DMS79 (cell line): Measurements from ENCODE around the gene CNOT4.
"Not testable (repeated sequence)": the region's sequence is repeated elsewhere in the genome, so short reads cannot be mapped to it uniquely, and the experiment has no call there.

ENCODE experiments used
- DNase-seq: peaks from one replicate; lab custom pipeline; 2025; lab: John Stamatoyannopoulos, UW

The CNOT4 gene

DNA sequence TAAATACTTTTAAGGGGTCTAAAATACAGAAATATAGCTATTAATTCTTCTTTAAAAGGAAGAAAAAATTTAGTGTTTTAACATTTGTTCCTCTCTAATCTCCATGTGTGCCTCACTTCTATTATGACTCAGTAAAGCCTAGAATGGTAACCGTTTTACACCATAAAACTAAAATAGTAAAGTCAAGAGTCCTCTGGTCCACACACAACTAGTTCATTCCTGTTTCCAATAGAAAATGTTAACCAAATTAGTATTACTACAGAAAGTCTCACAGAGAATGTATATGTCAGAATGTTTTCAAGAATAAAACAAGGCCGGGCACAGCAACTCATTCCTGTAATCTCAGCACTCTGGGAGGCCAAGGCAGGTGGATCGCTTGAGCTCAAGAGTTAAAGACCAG, 55.8 kb downstream of the CNOT4 start:
- no peak for DNase-seq

DNA sequence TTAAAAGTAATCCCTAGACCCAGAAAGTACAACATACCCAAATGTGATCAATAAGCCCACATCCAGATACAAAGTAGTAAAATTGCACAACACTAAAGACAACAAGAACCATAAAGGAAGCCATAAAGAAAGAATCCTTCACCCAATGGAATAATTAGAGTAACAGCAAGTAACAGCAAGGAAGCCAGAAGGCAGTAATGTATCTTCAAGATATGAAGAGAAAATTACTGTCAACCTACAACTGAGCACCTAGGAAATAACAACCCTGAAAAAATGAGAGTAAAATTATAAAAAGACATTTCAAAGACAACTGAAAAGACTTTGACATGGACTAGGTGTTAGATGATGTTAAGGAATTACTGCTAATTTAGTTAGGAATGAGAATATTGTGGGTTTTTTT, 60.5 kb downstream of the CNOT4 start:
- DNase-seq: no peak

DNA sequence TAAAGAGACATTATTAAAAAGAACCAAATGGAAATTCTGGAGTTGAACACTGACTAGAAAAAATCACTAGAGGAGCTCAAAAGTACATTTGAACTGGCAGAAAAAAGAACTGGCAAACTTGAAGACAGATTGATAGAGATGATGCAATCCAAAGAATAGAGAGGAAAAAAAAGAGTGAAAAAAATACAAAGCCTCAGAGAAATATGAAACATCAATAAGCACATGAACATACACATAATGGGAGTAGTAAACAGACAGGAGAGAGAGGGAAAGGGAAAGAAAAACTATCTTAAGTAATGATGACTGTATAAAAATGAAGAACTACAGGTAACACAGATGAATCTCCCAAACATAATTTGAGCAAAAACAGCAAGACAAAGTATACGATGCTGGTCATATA, 61.1 kb downstream of the CNOT4 start:
- DNase-seq: no peak

DNA sequence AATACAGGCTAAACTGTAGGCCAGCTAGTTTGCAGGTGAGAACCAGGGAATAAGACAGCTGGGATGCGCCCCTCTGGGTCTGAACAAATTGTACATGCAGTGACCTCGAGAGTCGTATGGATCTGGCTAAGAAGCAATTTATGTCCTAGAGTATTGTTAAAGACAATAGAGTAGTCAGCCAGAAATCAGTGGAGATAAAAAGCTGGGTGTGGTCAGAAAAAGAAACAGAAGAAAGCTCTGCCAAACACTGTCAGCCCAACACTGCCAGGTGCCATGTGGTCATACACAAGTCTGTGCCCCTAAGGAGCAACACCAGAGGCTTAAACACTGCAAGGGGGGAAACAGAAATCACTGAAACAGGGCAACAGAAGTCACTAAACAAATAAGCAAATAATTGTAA, 62.2 kb downstream of the CNOT4 start:
- peak; percentile 37 for DNase-seq

DNA sequence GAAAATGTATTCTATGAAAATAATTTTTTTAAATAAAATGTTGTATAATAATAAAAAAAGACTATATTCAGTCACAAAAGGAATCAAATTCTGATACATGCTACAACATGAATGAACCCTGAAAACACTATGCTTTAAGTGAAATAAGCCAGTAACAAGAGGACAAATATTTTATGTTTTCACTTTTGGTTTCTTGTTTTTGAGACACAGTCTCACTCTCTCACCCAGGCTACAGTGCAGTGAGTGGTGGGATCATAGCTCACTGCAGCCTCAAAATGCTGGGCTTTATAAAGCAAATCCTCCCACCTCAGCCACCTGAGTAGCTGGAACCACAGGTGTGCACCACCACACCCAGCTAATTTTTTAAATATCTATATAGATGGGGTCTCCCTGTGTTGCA, 64.2 kb downstream of the CNOT4 start:
- no peak for DNase-seq

DNA sequence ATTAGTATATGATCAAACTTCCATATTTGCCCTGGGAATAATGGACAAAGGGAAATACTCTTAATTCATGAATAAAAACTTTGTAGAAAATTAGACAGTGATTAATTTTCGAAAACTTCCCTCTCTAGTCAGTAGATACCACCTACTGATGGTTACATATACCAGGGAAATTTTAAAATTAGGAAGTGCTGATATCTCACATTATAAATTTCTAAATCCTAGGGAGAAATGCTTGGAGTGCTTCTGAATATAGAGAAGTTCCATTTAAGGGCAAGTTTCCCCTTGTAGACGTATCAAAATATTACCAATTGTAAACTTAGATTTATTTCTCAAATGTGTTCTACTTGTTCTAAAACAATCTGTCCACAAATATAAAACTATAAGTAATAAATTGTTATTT, 64.6 kb downstream of the CNOT4 start:
- DNase-seq: not testable (repeated sequence)

DNA sequence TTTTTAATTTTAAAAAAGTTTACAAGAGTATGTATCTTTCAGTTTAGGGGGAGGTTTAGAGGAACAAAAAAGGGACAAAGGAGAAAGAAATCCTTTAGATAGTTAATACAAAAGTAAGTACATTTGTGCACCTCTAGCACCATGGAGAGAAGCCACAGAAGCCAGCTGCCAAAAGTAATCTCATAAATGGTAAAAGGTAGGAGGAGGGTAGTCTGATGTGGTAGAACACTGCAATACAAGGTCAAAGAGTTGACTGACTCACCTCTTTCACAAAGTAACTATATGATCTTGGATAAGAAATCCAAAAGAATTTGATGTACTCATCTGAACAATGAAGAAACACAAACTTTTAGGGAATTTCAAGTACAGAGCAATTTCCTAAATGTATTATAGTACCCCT, 68.1 kb downstream of the CNOT4 start:
- DNase-seq: no peak

DNA sequence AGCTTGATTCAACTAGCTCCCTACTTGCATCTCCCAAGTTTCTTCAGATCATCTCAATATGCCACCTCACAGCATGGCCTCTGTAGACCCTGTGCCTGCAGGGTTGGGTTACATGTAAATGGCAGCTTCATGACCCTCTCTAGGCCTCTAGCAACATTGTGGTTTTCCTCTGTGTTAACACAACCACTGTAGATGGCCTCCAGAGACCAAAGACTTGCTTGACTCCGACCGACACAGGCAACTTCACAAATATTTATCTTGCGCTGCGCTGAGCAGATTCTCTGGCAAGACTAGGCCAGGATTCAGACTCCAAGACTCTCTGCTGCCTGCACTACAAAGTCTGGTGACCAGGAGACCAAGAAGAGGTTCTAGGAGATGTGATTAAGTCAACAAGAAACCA, 75.9 kb downstream of the CNOT4 start:
- no peak for DNase-seq

DNA sequence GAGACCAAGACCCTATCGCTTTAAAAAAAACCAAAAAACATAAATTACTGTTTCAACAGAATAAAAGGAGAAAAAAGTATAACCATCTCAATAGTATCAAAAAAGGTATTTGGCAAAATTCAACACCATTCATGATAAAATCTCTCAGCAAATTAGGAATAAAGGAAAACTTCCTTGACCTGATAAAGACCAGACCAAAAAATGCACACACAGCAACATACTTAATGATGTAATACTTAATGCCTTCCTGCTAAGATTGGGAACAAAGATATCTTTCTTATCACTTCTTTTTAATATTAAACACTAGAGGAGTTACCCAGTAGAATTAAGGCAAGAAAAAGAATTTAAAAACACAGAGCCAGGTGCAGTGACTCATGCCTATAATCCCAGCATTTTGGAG, 79.3 kb downstream of the CNOT4 start:
- DNase-seq: no peak

DNA sequence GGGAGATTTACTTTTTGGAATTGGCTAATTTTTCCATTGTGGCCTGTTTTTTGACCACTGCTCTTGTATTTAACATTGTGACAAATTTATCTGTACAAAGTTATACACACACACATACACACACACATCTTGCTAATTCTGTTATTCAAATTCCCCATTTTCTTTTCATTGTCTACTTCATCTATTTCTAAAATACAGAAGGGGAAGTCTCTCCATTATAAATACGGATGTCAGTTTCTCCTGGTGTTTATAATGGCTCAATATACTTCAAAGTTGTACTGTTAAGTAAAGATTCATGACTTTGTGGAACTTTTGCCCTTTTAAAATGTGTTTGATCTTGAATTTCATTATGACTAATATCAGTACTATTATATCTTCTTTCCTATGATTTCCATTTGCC, 81.0 kb downstream of the CNOT4 start:
- no peak for DNase-seq

DNA sequence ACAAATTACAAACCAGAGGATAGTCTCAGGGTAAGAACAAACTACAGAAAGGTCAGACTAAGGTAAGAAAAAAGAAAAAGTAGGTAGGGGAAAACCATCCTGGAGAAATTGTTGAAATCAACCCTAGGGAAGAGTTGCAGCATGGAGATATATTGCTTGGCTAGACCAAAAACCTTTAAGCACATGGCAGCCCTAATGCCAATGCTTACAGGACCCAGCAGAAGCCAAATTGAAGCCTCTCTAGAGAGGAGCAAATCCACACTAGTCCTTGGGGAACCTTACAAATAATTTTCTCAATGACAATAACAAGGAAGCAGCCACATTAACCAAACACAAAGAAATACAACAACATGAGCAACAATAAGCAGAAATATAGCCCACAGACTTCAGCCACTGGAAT, 81.9 kb downstream of the CNOT4 start:
- DNase-seq: no peak

DNA sequence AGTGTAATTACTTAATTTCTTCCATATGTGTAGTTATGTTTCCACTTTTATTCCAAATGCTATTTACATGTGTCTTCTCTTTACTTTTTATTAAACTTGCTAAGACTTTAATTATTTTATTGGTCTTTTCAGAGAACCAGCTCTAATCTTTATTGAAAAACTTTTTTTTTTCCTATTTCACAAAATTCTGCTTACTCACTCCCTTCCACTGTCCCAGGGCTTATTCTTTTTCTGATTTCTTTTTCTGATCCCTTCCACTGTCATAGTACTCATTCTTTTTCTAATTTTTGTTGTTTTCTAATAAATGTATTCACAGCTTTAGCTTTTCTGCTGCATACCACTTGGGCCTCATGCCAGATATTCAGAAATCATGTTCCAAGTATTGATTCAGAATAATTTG, 82.7 kb downstream of the CNOT4 start:
- no peak for DNase-seq

DNA sequence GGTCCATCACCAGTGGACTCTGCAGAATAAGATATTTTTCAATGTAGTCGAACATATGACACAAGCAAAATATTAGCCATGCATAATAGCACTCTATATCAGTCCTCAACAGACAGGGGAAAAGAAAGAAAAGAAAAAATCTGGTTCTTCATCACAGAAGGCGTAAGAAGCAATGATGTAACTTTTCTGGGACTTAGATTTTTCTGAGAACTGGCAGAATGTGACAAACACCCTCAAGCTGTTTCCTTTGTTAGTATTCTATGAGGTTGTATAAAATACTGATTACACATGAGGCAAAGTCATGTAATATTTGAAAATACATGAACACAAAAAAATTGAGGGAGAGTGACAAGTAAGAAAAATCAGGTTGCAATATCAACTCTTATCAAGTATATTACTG, 84.9 kb downstream of the CNOT4 start:
- DNase-seq: no peak

DNA sequence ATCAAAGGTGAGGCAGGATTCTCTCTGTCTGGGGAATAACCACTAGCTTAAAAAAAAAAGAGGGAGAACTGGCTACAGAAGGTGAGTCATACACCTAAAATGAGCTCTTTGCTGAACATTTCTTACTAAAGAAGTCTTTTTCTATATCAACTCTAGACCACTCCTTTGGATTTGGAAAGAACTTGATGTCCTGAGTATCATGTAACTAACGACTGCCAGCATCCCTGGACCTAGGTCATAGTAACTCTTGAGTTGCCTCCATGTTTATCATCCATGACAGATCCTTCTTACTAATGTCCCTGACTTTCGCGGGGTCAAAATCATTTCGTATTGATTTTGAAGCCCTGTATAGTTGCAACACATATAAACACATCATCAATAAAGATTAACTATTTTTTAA, 89.1 kb downstream of the CNOT4 start:
- no peak for DNase-seq

DNA sequence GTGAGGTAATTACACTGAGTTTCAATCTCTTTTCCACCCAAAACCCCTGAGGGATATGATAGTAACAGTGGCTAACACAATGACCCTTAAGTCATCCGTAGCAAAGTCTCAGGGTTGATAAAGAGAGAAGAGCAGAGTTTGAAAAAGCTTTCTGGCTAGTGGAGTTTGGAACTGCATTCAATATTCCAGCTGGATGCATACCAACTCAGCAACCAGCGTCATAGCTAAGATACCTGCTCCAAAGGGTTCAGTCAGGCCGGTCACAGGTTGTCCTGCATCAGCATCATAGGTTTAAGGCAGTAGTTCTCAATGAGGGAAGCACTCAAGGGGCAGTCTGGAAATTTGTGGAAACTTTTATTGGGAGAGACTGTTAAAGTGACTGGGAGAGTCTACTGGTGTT, 93.5 kb downstream of the CNOT4 start:
- no peak for DNase-seq

DNA sequence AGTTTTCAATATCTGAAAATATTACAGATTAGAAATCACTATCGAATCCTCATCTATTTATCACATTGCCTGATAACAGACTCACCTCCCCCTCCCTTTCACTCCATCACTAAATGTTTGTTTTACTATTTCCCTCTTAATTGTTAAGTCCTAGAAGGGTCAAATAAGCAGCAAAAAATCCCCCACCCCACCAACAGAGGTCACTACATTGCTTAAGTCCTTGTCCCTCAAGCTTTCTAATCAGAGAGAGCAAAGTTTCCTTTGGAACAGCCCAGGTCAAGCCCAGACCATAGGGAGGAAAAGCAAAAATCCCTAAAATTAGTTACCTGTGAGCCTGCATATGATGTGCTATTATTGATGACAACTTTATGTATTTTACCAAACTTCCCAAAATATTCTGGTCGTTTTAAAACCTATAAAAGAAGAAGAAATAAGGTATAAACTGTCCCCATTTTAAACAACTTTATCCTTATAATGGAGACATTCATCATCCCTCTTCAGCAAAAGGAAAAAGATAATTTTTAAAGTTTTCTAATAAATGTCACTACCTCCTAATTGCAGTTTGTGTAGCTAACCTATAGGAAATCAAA, 95.0 kb downstream of the CNOT4 start:
- no peak for DNase-seq

DNA sequence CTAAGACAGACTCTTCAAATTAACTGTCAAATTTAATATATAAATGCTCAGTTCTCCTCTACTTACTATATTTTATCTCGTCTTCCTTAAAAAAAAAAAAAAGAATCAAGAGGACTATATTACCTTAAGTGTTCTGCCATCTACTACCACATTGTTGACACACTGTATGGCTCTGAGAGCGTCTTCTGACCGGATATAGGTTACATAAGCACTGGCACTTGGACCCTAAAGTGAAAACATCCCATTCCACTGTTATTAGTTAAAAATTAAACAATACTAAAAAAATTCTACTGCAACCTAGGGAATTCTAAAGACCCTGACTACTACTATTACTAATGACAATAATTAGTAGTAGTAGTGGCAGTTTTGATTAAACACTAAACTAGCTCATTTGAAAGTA, 95.7 kb downstream of the CNOT4 start:
- no peak for DNase-seq

DNA sequence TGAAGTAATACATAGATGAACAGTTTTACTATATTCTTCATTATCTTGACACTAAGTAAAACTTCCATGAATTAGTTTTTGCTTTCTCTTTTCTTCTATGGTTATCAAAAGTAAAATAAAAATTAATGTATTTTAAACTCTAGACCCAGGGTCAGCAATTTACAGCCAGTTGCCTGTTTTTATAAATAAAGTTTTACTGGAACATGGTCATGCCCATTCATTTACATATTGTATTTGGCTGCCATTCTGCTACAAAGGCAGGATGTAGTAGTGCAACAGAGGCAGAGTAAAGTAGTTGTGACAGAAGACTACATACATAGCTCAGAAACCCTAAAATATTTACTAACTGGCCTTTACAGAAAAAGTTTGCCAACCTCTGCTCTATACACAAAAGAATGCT, 98.8 kb downstream of the CNOT4 start:
- no peak for DNase-seq

DNA sequence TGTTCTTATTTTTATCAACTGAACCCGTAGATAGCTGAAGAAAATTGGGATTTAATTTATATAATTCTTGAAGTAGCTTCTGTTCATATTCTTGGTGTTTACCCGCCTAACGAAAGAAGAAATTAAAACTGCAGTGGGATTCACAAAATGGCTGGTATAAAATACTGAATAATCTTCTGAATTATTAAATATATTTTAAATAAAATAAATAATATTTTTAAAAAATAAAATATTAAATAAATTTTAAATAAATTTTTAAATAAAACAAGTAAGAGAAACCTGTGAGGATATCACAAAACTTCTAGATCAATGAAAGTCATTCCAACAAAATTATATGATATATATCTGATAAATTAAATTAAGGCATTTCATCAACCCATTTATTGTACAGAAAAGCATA, 99.4 kb downstream of the CNOT4 start:
- DNase-seq: no peak

DNA sequence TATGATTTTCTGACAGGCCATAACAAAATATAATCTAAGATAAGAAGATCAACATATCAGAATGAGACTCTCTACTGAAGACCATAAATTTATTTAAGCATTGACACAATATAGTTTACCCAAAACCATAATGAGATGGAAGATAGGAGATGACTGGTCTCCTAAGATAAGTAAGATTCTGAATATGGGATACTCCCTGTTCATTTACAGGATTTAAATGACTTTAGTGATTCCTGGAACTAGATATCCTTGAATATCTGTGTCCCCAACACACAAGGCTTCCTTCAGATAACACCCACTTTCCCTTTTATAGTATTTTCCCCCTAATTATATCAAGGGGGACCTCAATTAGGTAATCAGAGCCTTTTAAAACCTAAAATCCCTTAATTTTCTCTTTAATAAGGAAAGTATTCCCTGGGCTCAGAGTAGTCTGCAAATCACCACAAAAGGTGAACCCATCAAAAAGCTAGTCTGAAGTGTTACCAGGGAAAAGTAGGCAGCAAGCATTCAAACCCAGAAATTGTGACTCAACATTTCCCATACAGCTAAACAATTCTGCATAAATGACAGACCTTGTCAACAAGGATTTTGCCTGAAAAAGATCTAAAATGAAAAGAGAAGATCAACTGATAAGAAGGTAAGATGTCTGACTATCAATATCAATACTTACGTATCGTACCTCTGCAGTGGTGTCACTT, 99.9 kb downstream of the CNOT4 start:
- no peak for DNase-seq

DNA sequence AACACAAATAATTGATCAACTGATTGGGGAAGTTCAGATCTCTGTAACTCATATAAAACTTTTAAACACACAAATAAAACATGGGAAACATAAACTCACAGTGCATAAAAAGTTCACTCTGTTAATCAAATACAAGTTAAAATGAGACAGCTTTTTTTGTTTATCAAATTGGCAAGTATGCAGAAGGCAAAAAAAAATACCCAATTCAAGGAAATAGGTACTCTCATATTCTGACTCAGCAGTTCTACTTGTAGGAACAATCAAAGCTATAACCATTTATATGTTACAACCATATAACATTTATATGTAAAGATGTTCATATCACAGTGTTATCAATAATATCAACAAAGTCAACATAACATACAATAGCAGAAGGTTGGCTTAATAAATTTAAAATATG, 102.0 kb downstream of the CNOT4 start:
- DNase-seq: no peak

DNA sequence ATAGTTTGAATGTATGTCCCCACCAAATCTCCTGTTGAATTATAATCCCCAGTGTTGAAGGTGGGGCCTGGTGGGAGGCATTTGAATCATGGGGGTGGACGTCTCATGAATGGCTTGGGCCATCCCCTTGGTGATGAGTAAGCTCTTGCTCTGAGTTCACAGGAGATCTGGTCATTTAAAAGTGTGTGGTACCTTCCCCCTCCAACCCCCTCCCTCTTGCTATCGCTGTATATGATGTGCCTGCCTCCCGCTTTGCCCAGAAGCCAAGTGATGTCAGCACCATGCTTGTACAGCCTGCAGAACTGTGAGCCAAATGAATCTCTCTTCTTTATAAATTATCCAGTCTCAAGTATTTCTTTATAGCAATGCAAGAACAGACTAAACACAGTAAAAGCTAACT, 103.0 kb downstream of the CNOT4 start:
- DNase-seq: no peak

DNA sequence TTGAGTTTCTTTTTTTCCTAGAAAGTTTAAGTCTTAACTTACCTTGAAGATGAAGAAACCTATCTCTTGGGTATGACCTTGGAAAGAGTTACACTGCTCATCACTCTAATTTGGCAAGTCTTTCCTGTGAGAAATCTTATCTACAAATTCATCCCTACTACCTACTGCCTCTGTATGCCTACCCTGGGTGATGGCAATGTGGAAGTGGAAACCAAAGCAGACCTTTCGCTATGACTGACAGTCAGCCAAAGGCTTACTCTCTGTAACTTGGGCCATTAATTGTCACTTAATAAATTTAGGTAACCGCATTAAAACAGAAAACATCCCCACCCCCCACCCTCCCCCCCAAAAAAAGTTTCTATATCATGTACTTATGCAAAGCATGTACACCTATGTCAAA, 103.9 kb downstream of the CNOT4 start:
- no peak for DNase-seq

DNA sequence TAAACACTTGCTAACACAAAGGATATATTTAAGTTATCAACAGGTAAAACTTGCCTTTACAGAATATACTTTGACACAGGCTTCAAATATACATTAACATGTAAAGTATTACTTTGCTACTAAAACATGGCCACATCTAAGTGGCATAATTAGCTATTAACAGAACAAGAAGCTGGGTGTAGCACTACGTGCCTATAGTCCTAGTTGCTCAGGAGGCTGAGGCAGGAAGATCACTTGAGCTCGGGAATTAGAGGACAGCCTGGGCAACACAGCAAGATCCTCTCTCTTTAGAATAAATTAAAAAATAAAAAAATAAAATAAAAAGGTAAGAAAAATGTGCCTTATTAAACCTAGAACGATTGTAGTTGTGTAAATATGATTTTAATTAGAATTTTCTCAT, 106.6 kb downstream of the CNOT4 start:
- no peak for DNase-seq
